ENCODE measurements around the gene PTPRG.

GRCh38 chr3:62178739-62179600 lies 617.6 kb downstream of the PTPRG start:
- no peak for TF ChIP-seq CTCF (IDR thresholded peaks at IDR 0.05)
- TF ChIP-seq POLR2A (IDR thresholded peaks at IDR 0.05): no peak

Data from body of pancreas (tissue), 4 donors.